Measurements from ENCODE around the gene SLC6A8. TPM values are rescaled to one million over a fixed set of nuclear protein-coding genes. Genes with fewer than 3 reads are reported as not detected.
"Not testable (repeated sequence)": the region's sequence is repeated elsewhere in the genome, so short reads cannot be mapped to it uniquely, and the experiment has no call there.

Gene SLC6A8
- total RNA-seq, 1 donor from 2014 or later: 125 TPM

- no peak overlapping the region for H3K27ac Mint-ChIP-seq (ENCODE audit: unreplicated experiment)
- H3K4me3 Mint-ChIP-seq: peak overlapping the region; percentile 65
Observed at GRCh38 chrX:153727123-153727931, 39.6 kb downstream of the SLC6A8 start.

GRCh38 chrX:153728095-153728494 is 40.4 kb downstream of the SLC6A8 start:
- DNase-seq (ENCODE audit: low read depth, low spot score): no peak
- TF ChIP-seq CTCF (conservative IDR thresholded peaks at IDR 0.05): no peak

More at GRCh38 chrX:153727123-153727931, 39.6 kb downstream of the SLC6A8 start:
- no peak for TF ChIP-seq CTCF (conservative IDR thresholded peaks at IDR 0.05)
- peaks cover 24% of the 10 kb centered on the region for H3K4me1 Mint-ChIP-seq
- no peaks in the 10 kb centered on the region for H3K27me3 Mint-ChIP-seq (ENCODE audit: low read depth)
- no peak for DNase-seq (ENCODE audit: low read depth, low spot score)
- H3K36me3 Mint-ChIP-seq (ENCODE audit: low read depth): peaks cover 12% of the 10 kb centered on the region
- H3K9me3 Mint-ChIP-seq: peaks cover 12% of the 10 kb centered on the region

GRCh38 chrX:153728951-153729631 is 41.4 kb downstream of the SLC6A8 start:
- Mint-ChIP-seq H3K27me3 (ENCODE audit: low read depth) (no peaks in the 10 kb centered on the region), H3K27ac (ENCODE audit: unreplicated experiment) (no peak overlapping the region), H3K4me1 (peaks cover 13% of the 10 kb centered on the region), H3K36me3 (ENCODE audit: low read depth) (peaks cover 12% of the 10 kb centered on the region), H3K9me3 (peaks cover 12% of the 10 kb centered on the region), H3K4me3 (no peak overlapping the region)
- no peak for DNase-seq (ENCODE audit: low read depth, low spot score)
- no peak for TF ChIP-seq CTCF (conservative IDR thresholded peaks at IDR 0.05)

More at GRCh38 chrX:153728095-153728494, 40.4 kb downstream of the SLC6A8 start:
- no peak overlapping the region for H3K27ac Mint-ChIP-seq (ENCODE audit: unreplicated experiment)
- H3K27me3 Mint-ChIP-seq (ENCODE audit: low read depth): no peaks in the 10 kb centered on the region
- peaks cover 12% of the 10 kb centered on the region for H3K36me3 Mint-ChIP-seq (ENCODE audit: low read depth)
- peaks cover 12% of the 10 kb centered on the region for H3K9me3 Mint-ChIP-seq
- H3K4me3 Mint-ChIP-seq: peak overlapping the region; percentile 65
- H3K4me1 Mint-ChIP-seq: peaks cover 17% of the 10 kb centered on the region

GRCh38 chrX:153730115-153730514 is 42.4 kb downstream of the SLC6A8 start:
- Mint-ChIP-seq H3K4me1 (peaks cover 13% of the 10 kb centered on the region), H3K9me3 (peaks cover 16% of the 10 kb centered on the region), H3K36me3 (ENCODE audit: low read depth) (peaks cover 18% of the 10 kb centered on the region)
- H3K4me3 Mint-ChIP-seq; H3K27me3 Mint-ChIP-seq (ENCODE audit: low read depth); DNase-seq (ENCODE audit: low read depth, low spot score); H3K27ac Mint-ChIP-seq (ENCODE audit: unreplicated experiment): not testable (repeated sequence)

GRCh38 chrX:153731117-153731844 is 43.6 kb downstream of the SLC6A8 start:
- no peak overlapping the region for H3K27ac Mint-ChIP-seq (ENCODE audit: unreplicated experiment)
- no peaks in the 10 kb centered on the region for H3K27me3 Mint-ChIP-seq (ENCODE audit: low read depth)
- H3K4me3 Mint-ChIP-seq: no peak overlapping the region
- H3K4me1 Mint-ChIP-seq: peaks cover 17% of the 10 kb centered on the region
- no peak for DNase-seq (ENCODE audit: low read depth, low spot score)
- H3K9me3 Mint-ChIP-seq: peaks cover 16% of the 10 kb centered on the region
- no peak for TF ChIP-seq CTCF (conservative IDR thresholded peaks at IDR 0.05)
- H3K36me3 Mint-ChIP-seq (ENCODE audit: low read depth): peaks cover 18% of the 10 kb centered on the region

Measured in neural crest cell (in vitro differentiated cells).